Testis (tissue), 3 donors: Measurements from ENCODE around the gene CDK5RAP3. TPM values are rescaled to one million over a fixed set of nuclear protein-coding genes. Genes with fewer than 3 reads are reported as not detected.

Source experiments
- DNase-seq: peaks from one replicate; pipeline ENCODE4 v3.0.0-alpha.2; 2019
- H3K27ac ChIP-seq, 2 donors: fragments of 200-600 bp; sonication (generic); one replicate each; pipeline ENCODE4 v1.5.1; 2019
- H3K27me3 ChIP-seq: fragments of 200-600 bp; sonication (generic); one replicate; pipeline ENCODE4 v1.5.1; 2019
- H3K36me3 ChIP-seq: fragments of 200-600 bp; sonication (generic); one replicate; pipeline ENCODE4 v1.5.1; 2017; ENCODE audit warnings: low read depth; ENCODE audit errors: missing control alignments
- H3K4me1 ChIP-seq: fragments of 200-600 bp; sonication (generic); one replicate; pipeline ENCODE4 v1.5.1; 2019
- H3K4me3 ChIP-seq, 2 donors: fragments of 200-600 bp; sonication (generic); one replicate each; pipeline ENCODE4 v1.5.1; 2017 to 2019
- H3K9me3 ChIP-seq: fragments of 200-600 bp; sonication (generic); one replicate; pipeline ENCODE4 v1.5.1; 2017
- CTCF ChIP-seq, 3 experiments: fragments of 450-650 bp in 2 of 3; fragments of 200-600 bp in 1 of 3; sonication (generic) in 1 of 3; IDR thresholded peaks; one replicate each; pipeline ENCODE4 v1.5.1; 2016 to 2019; ENCODE audit warnings: antibody characterized with exemption in 3 of 3, mild to moderate bottlenecking in 2 of 3, moderate library complexity in 1 of 3
- POLR2A ChIP-seq: fragments of 450-650 bp; IDR thresholded peaks from one replicate; pipeline ENCODE4 v1.6.1; 2017; ENCODE audit warnings: antibody characterized with exemption, mild to moderate bottlenecking, moderate library complexity
- WGBS, 2 donors: methylation state at CpG; one replicate each; pipeline ENCODE4 v1.1.5; 2018; 5-methylcytosine and 5-hydroxymethylcytosine counted together
- intact Hi-C: fragments of 100-400 bp; cut with DNase I; formaldehyde crosslinking; loops from one replicate; pipeline ENCODE4 v1.15.1; 2023; ENCODE audit warnings: low total_unique reads
- polyA plus RNA-seq: library from polyadenylated mRNA; stranded (reverse); fragments of 350-450 nt; fragmentation: Illumina TruSeq; extraction: RNeasy Lipid Tissue Mini Kit (QIAGEN cat#74804); gene quantifications from one replicate; pipeline ENCODE4 v1.2.3, GENCODE V29; 2014; ENCODE audit warnings: low read depth, low replicate concordance; ENCODE audit not compliant: insufficient read depth
- total RNA-seq, 2 donors: library from RNA; depleted of rRNA; stranded (reverse); fragments of >200 nt; gene quantifications; one replicate each; pipeline ENCODE4 v1.2.3, GENCODE V29; 2016

Gene CDK5RAP3
- total and polyA plus RNA-seq, 3 donors from 2014 or later = 192 to 281 (median 221) TPM

- H3K27me3 ChIP-seq = no peaks in the 10 kb centered on the region
- no peak overlapping the region for H3K4me3 ChIP-seq
- peaks cover 19% of the 10 kb centered on the region for H3K4me1 ChIP-seq
- intact Hi-C loops = no loop called here
- WGBS, 2 donors = 93 to 97% methylated on average over 3 of the region's 3 CpGs
- DNase-seq = no peak
- no peak for TF ChIP-seq POLR2A
- no peaks in the 10 kb centered on the region for H3K9me3 ChIP-seq
- H3K27ac ChIP-seq = no peak overlapping the region
- no peaks in the 10 kb centered on the region for H3K36me3 ChIP-seq
Observed at GRCh38 chr17:47962901-47963300, 8.0 kb upstream of the CDK5RAP3 start.

GRCh38 chr17:47964856-47965255 lies 6.1 kb upstream of the CDK5RAP3 start:
- intact Hi-C loops = no loop called here
- no peak overlapping the region for H3K4me3 ChIP-seq
- H3K4me1 ChIP-seq = peaks cover 26% of the 10 kb centered on the region
- no peak overlapping the region for H3K27ac ChIP-seq
- H3K36me3 ChIP-seq = no peaks in the 10 kb centered on the region
- WGBS, 2 donors = 91 to 98% methylated on average over 5 of the region's 5 CpGs
- DNase-seq = no peak
- no peaks in the 10 kb centered on the region for H3K27me3 ChIP-seq
- no peaks in the 10 kb centered on the region for H3K9me3 ChIP-seq
- TF ChIP-seq POLR2A = no peak
- TF ChIP-seq CTCF (IDR thresholded peaks at IDR 0.05) = no peak

- DNase-seq = peak; percentile 53
Observed at GRCh38 chr17:47966079-47966519, 4.8 kb upstream of the CDK5RAP3 start.

GRCh38 chr17:47967607-47968252 lies 3.2 kb upstream of the CDK5RAP3 start:
- Histone ChIP-seq H3K4me3 (no peak overlapping the region), H3K27ac (peak overlapping the region; percentile 10 to 68), H3K9me3 (no peaks in the 10 kb centered on the region), H3K4me1 (peaks cover 39% of the 10 kb centered on the region), H3K27me3 (no peaks in the 10 kb centered on the region), H3K36me3 (no peaks in the 10 kb centered on the region)
- intact Hi-C loops = no loop called here
- TF ChIP-seq POLR2A (no peak), CTCF (IDR thresholded peaks at IDR 0.05) (no peak)
- DNase-seq = peak; percentile 86
- WGBS, 2 donors = 18 to 22% methylated on average over 3 to 5 of the region's 5 CpGs

More at GRCh38 chr17:47966079-47966519, 4.8 kb upstream of the CDK5RAP3 start:
- H3K4me1 ChIP-seq = peaks cover 31% of the 10 kb centered on the region
- intact Hi-C loops = no loop called here
- TF ChIP-seq POLR2A (no peak), CTCF (IDR thresholded peaks at IDR 0.05) (no peak)
- no peak overlapping the region for H3K4me3 ChIP-seq
- 35 to 57% methylated on average over 1 of the region's 1 CpG for WGBS, 2 donors
- no peaks in the 10 kb centered on the region for H3K27me3 ChIP-seq
- peak overlapping the region in 1 of 2 donors; percentile 27 for H3K27ac ChIP-seq
- H3K9me3 ChIP-seq = no peaks in the 10 kb centered on the region
- no peaks in the 10 kb centered on the region for H3K36me3 ChIP-seq

- WGBS, 2 donors = 53 to 79% methylated on average over 5 of the region's 5 CpGs
- Histone ChIP-seq H3K36me3 (no peaks in the 10 kb centered on the region), H3K27ac (no peak overlapping the region), H3K27me3 (no peaks in the 10 kb centered on the region), H3K4me1 (peaks cover 39% of the 10 kb centered on the region), H3K4me3 (no peak overlapping the region), H3K9me3 (no peaks in the 10 kb centered on the region)
- intact Hi-C loops = no loop called here
- TF ChIP-seq POLR2A = no peak
- TF ChIP-seq CTCF (IDR thresholded peaks at IDR 0.05) = no peak
- no peak for DNase-seq
Observed at GRCh38 chr17:47968836-47969235, 2.1 kb upstream of the CDK5RAP3 start.
